NCI-H2081 treated with DMSO at 0.1 percent for 48 hours (cell line): ENCODE results near the gene DNAH11.

Source experiments
- DNase-seq: peaks from one replicate; lab custom pipeline; 2025; lab: John Stamatoyannopoulos, UW

Gene DNAH11

DNA sequence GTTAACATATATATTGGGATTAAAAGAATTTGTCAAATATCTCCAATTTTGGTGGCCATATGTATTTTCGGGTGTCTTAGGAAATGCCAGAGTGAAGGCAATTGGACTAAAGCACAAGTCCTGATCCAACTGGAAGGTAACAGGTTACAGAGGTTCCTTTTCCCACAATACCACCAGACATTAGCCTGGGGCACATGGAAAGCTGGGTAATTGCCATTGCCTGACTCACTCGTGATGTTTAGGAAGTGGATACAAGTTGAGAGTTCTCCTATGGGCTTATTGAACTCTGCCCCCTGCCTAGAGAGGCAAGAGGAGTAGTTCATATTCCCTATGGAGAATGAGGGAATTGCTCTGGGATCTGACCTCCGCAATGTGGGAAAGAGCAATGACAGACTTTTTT lies 5.7 kb downstream of the DNAH11 start:
- no peak for DNase-seq

DNA sequence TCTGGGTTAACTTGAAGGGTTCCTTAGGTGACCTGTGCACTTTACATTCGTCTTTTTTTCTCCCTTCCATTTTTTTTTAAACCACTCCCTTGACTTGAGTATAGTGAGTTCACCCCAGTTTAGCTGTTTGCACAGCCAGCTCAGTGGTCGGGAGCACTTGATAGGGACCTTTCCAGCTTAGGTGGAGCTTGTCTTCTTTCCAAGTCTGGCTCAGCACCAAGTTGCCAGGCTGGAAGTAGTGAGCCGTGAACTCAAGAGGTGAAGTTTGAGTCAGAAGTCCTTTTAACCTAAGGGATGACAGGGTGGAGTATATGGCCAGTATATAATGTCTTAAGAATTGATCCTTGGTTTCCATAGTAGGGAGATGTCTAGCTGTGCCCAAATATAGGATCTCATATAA lies 7.2 kb downstream of the DNAH11 start:
- no peak for DNase-seq

DNA sequence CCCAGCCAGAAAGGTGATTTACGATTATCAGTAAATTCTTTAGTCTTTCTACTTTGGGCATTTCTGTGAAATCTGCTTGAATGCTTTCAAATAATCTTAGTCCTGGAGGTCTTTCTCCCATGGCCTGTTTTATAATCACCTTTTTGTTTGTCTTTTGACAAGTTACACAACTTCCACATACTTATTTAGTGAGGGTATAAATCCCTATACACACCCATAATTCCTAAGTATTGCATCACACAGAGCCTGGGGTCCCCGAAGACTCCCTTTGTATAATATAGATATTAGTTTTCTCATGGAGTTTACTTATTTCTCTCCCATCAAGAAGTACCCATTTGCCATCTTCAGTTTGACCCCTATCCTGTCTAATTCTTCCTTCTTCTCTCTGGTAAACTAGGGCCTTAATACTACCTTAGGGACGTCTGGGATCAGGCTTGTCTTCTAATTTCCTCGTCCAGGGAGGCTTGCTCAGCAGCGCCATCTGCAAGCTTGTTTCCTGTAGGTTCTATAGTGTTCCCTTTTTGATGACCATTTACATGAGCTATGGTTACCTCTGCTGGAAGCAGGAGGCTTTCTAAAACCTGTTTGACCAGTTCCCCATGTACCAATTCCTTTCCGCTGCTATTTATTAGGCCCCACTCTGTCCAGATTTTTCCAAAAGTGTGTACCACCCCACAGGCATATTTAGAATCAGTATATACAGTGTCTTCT lies 8.1 kb downstream of the DNAH11 start:
- DNase-seq: no peak

DNA sequence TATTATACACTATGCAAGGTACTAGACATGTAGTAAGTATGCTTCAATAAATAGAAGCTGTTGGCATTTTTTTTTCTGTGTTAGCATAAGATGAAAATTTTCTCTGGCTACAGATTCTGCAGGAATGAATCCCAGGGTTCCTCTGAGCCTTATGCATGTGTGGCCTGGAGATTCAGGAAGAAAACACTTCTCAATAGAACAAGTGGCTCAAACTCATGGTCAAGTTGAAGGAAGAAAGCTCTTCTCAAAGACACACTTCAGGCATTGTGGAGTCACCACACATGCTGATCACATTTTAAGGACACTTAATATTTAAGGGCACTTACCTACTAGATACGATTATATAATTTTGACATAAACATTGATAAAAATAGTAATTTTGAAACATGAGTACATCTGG lies 19.5 kb downstream of the DNAH11 start:
- no peak for DNase-seq

GRCh38 chr7:21565614-21566013 lies 22.8 kb downstream of the DNAH11 start:
- no peak for DNase-seq

DNA sequence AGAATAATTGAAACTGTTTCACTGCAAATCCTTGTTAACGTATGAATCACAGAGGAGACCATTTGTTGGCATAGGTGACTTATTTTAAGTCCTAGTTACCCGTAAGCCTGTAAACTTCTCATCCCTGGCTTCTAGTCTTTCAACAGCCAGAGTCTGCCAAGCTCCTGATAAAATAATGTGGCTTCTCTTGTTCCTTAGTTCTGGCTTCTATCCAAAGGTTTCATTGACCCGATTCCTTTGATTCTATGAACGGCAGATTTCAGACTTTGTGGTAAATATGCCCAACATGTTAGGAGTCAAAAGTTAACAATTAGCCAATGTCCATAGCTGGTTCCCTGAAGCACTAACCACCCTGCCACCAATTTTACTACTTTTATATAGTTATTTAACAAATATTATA lies 23.3 kb downstream of the DNAH11 start:
- DNase-seq: no peak

DNA sequence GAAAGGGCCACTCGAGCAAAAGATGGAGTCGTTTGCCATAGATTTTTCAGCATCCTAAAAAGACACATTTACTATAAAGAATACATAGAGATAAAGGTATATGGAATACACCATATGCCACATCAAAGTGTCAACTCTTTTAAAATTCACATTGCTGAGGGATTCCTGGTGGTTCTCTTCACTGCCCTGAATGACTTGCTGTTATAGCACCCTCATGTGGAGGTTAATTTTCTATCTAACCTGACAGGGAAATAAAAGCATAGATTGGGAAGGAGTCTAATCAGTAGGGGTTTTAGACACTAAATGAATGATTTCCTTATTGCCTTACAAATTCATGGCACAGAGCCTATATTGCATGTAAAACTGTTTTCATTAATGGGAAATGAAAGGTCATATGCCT lies 25.9 kb downstream of the DNAH11 start:
- DNase-seq: no peak

DNA sequence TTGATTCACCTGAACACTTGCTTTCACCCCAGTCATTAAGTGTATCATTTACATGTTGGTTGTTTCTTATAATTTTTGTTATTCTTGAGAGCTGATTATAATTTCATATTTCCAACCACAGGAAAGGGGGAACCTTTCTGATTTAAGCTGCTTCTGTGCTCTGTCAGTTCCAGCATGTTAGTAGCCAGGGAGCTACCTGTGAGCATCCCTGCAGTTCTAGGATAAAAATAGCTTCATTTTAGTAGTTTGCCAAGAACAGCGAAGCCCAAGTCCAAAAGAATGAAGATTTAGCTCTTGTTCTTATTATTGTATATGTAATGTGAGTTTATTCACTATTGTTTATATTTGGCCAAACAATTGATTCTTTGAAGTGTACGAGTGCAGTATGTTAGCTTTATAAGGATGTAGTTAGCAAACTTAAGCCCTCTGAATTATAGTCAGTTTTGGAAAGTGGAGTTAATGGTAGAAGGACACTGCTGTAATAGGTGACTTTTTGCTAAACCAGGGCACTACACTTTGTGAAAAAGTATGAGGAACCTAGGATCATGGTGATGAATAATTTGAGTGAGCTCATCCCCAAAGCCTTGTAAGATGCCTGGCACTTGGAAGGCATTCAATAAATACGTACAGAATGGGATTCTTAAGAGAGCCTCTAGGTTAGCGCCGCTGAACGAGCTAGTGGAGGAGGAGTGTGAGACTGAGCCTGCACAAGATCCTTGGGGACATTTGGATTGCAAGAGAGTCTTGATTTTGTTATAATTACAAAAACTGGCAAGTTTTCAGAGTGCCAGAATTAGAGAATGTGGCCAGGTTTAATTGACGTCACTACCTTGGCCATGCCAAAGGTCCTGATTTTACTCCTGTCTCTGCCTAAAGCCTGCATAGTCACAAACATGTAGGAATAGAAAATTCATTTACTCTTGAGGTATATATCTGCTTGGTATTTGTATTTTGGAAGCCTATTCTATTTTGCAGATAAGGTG lies 29.8 kb downstream of the DNAH11 start:
- no peak for DNase-seq

- no peak for DNase-seq
Measured at GRCh38 chr7:21579341-21580072, 36.7 kb downstream of the DNAH11 start.

DNA sequence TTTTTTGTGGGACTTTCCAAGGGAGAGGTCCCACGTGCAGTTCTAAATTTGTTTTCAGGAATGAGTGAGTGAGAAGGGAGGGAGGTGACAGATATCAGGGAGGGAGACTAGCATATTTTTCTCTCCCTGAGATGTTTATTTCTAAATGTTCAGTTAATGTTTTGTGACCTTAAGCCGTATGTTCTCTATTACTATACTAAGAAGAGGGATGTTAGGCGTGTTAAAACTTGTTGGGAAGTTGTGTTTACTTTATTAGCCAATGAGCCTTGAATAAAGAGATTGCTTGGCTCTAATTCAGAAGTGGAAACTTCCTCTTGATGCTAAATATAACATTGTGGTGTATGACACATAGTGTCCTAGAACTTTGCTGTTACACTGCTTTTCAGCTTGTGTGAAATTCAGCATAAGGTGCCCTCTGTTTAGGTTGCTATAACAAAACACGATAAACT lies 37.3 kb downstream of the DNAH11 start:
- no peak for DNase-seq

GRCh38 chr7:21585070-21585724 lies 42.4 kb downstream of the DNAH11 start:
- no peak for DNase-seq

- no peak for DNase-seq
Measured at GRCh38 chr7:21587139-21587784, 44.4 kb downstream of the DNAH11 start.

- no peak for DNase-seq
Measured at GRCh38 chr7:21596801-21597200, 54.0 kb downstream of the DNAH11 start.

DNA sequence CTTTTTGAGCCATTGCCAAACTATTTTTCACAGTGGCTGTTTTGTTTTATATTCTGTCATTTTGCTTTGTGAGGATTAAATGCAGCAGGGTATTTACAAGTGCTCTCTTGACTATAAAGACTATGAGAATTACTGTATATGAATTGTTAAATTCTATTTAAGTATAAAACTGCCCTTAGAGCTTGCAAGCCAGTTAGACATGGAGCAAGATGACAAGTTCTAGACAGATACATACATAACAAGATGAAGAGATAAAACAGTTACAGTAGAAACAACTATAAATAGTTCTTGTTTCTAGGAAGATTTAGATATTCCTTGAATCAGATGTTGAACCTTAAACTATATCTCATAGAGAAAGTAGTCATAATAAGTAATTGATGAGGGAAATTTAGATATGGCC lies 60.6 kb downstream of the DNAH11 start:
- DNase-seq: no peak

- no peak for DNase-seq
Measured at GRCh38 chr7:21603972-21604749, 61.3 kb downstream of the DNAH11 start.

DNA sequence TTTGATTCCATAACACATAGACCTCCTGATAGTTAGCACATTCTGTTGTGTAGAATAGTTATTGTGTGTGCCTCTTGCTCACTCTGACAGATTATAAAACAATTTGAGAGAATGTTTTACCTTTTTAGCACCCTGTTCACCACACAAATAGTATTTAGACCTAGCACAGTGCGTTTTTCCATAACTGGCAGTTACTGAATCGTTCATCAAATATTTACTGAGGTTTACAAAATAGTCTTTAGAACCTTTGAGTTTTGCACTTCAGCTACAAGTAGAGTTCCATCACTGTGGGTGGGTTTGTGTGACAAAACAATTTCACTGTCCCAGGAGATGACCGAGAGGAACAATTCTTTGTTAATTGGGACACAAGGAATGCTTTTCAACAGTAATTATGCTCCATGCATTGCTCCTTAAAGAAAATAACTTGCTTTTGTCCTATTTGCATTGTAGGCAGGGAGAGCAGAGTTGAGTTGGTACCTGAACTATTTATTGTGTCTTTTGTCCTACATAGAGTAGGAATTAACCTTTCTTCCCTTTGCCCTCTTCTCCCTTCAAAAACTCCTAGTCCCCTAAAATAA lies 62.3 kb downstream of the DNAH11 start:
- DNase-seq: no peak

DNA sequence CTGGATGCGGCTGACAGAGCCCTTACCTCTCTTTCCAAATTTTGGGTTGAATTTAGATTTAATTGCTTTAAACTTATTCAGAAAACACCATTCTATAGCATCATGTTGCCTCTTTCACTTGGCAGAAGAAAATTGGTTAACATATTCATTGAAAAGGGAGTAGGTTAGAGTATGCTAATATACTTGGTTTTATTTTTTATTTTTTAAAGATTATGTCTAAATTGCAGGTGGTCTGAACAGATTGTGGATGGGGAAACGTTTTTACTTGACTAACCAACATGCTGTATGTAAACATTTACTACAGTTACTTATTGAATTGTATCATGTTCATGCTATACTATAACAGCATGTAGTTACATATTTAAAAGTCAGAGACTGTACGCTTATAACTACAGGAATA lies 65.6 kb downstream of the DNAH11 start:
- DNase-seq: no peak

GRCh38 chr7:21611129-21611528 lies 68.3 kb downstream of the DNAH11 start:
- DNase-seq: no peak

DNA sequence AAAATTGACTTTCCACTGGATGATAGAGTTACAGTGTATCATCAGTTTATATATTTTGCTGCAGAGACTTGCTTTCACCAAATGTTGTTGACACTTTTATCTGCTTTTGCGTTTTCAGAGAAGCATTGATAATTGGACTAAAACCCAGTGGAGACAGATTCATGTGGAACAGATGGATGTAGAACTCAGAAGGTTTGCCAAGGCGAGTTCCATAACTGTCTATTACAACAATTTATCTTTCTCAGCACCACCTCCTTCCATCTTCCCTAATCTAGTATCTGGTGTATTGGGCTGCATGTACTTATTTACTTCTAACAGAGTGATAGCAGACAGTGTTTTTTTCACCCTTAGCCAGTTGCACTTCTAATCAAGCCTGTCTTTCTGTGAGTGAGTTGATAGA lies 73.3 kb downstream of the DNAH11 start:
- DNase-seq: no peak

- DNase-seq: no peak
Measured at GRCh38 chr7:21616796-21617436, 74.1 kb downstream of the DNAH11 start.
